ENCODE results near the gene VWA8.

DNA sequence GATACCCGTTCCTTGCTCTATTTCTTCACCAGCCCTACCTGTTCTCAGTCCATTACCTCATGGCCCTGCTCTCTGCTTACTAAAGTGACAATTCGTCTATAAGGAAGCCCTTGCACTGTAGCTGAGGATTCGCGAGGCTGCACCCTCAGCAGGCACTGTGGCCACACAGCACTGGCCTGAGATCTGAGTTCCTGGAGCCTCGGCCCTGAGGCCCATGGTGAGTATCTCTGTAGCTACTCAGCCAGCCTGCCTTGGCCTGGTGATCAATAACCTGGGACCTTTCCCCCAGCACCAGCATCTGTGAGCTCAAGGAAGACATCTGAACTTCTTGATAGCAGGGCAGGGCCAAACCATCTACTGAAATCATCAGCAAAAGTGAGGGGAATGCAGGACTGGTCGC, 412.9 kb downstream of the VWA8 start:
- TF ChIP-seq CBX5 (IDR thresholded peaks at IDR 0.05; ENCODE audit: low read depth, low read length) (no peak), KDM5A (IDR thresholded peaks at IDR 0.05; ENCODE audit: low read length) (no peak), EZH2 (IDR thresholded peaks at IDR 0.05; ENCODE audit: low read depth, low read length, severe bottlenecking) (no peak), CBX8 (IDR thresholded peaks at IDR 0.05; ENCODE audit: borderline replicate concordance, low read depth, low read length) (no peak), RFX5 (IDR thresholded peaks at IDR 0.05; ENCODE audit: borderline replicate concordance, low read depth, low read length) (no peak)
- TF ChIP-seq, protein P1, sequence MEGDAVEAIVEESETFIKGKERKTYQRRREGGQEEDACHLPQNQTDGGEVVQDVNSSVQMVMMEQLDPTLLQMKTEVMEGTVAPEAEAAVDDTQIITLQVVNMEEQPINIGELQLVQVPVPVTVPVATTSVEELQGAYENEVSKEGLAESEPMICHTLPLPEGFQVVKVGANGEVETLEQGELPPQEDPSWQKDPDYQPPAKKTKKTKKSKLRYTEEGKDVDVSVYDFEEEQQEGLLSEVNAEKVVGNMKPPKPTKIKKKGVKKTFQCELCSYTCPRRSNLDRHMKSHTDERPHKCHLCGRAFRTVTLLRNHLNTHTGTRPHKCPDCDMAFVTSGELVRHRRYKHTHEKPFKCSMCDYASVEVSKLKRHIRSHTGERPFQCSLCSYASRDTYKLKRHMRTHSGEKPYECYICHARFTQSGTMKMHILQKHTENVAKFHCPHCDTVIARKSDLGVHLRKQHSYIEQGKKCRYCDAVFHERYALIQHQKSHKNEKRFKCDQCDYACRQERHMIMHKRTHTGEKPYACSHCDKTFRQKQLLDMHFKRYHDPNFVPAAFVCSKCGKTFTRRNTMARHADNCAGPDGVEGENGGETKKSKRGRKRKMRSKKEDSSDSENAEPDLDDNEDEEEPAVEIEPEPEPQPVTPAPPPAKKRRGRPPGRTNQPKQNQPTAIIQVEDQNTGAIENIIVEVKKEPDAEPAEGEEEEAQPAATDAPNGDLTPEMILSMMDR (IDR thresholded peaks at IDR 0.05; ENCODE audit: control extremely low read depth in 1 of 3, insufficient read depth in 1 of 3, low read depth in 1 of 3, low read length in 3 of 3) = no peak
